Heart left ventricle (tissue), 13 donors: ENCODE measurements around the gene RAB36.

Experiments
- POLR2A ChIP-seq, 2 donors: fragments of 450-650 bp; IDR thresholded peaks; one replicate each; pipeline ENCODE4 v1.6.1; 2017; ENCODE audit warnings: antibody characterized with exemption in 2 of 2, mild to moderate bottlenecking in 2 of 2, moderate library complexity in 2 of 2
- TF ChIP-seq, protein P1 (sequence below), 12 donors: fragments of 200-600 bp; sonication (generic) in 4 of 12; IDR thresholded peaks; one replicate each; pipeline versions ENCODE4 v1.5.0 to v1.8.0; 2018 to 2022; ENCODE audit warnings: antibody characterized with exemption in 12 of 12, mild to moderate bottlenecking in 5 of 12
- donor health status: ischemic (EF 13 %, LVEDD 7.1; RV severe dilation, severe dysfunction).
- donor health status: DM: no; HTN: yes; CAD: no.
- donor health status: DM: no; HTN: no; CAD: no.
- donor health status: ischemic (EF 25% LVEDD 6.9; RV normal size, moderate dysfunction).
- donor health status: ischemic (EF 25% LVEDD 5.7; RV mildly dilated, moderate dysfunction).
- donor health status: ischemic (EF 35%, LVEDD 5.7; RV mildly dilated, moderate dysfunction).
- donor health status: nonischemic (EF 11% LVEDD 7.7; RV severe dilation, severe dysfunction).
- donor health status: DM: yes; HTN: yes; CAD: no.
- donor health status: PGD.
- donor health status: ischemic (EF 29% LVEDD 5.4; RV normal size, mild dysfunction).
- donor health status: nonischemic (EF 23%, LVEDD 6.1; RV moderate dilation, normal function).

DNA sequence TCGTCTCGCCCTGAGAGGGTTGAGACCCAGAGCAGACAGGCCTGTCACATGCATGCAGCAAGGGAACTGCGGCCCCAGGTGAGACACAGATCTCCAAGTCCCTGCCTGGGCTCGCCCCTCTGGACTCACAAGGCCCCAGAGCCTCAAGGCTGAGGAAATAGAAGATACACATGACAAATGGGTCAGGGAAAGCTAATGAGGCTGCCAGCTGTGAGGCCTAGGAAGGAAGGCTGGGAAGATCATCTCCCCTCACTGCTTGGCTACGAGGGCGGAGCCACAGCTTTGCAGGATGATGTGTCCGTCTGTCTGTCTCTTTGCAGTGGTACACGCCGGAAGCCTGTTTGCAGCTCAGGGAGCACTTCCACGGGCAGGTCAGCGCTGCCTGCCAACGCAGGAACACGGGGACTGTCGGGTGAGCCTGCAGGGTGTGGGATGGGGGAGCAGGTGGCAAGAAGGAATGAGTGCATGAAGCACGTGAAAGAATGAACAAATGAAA, 4.5 kb downstream of the RAB36 start:
- TF ChIP-seq, protein P1, sequence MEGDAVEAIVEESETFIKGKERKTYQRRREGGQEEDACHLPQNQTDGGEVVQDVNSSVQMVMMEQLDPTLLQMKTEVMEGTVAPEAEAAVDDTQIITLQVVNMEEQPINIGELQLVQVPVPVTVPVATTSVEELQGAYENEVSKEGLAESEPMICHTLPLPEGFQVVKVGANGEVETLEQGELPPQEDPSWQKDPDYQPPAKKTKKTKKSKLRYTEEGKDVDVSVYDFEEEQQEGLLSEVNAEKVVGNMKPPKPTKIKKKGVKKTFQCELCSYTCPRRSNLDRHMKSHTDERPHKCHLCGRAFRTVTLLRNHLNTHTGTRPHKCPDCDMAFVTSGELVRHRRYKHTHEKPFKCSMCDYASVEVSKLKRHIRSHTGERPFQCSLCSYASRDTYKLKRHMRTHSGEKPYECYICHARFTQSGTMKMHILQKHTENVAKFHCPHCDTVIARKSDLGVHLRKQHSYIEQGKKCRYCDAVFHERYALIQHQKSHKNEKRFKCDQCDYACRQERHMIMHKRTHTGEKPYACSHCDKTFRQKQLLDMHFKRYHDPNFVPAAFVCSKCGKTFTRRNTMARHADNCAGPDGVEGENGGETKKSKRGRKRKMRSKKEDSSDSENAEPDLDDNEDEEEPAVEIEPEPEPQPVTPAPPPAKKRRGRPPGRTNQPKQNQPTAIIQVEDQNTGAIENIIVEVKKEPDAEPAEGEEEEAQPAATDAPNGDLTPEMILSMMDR (IDR thresholded peaks at IDR 0.05), result no peak
- TF ChIP-seq POLR2A (IDR thresholded peaks at IDR 0.05), result no peak
